GM18861 (cell line): Measurements from ENCODE around the gene HAND2.

Experiments
- ATAC-seq: cut with Tn5 transposase; IDR thresholded peaks from one replicate; pipeline ENCODE4 v1.9.1; 2021; ENCODE audit not compliant: unreplicated experiment

Gene HAND2

DNA sequence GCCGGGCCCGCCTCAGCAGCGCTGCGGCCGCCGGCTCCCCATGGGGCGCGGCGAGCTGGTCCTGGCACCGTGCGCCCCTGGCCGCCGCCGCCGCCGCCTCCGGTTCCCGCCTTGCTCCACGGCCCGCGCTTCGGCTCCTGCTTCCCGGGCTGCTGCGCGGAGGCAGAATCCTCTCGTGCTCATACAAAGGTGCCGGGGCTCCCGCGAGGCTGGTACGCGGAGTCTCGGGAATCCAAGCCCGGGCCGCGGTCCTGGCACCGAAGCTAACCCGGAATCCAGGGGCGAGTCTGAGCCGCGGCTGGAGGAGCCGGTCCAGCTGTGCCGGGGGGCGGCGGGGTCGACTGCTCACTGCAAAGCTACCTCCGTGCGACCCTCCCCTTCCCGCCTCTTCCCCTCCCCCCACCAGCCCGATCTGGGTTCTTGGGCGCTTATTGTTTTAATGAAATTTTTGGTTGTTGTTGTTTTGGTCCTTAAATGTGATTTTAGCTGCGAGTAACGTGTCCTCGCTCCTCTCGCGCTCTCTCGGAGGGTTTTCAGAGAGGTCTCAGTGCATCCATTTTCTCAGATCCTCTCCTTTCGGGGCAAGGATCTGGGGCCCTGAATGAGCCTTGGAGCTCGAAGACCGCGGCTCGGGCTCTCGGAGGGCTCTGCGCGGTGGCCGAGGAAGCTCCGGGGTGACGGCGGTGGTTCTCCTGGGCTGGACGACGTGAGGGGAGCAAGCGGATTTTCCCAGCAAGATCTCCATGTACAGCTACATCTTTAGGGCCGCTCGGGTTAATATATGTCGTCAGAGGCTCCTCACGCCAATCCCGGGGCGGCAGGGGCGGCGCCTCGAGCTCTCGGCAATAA lies at the start of gene HAND2:
TSS of gene HAND2 (minus strand) at position 753 of the 849 bp plus-strand sequence. CDS start 940 bp downstream, outside the sequence.
- no peak for ATAC-seq

DNA sequence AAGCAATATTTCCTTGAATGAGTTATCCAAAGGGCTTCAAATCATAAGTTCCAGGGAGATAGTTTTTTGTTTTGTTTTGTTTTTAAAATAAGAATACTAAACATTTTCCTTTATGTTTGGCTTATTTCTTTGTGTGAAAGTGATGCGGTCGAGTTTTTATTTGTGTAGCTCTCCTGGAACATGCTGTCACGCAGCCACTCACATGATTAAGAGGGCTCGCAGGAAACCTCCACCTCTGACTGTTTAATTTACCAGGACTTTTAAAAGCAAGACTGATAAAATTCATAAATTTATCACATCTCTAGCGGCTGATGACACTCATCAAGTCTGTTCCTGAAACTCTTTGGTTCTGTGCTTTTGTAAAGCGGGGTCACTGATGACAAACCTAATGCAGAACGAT lies 48.9 kb upstream of the HAND2 start:
- ATAC-seq = no peak

DNA sequence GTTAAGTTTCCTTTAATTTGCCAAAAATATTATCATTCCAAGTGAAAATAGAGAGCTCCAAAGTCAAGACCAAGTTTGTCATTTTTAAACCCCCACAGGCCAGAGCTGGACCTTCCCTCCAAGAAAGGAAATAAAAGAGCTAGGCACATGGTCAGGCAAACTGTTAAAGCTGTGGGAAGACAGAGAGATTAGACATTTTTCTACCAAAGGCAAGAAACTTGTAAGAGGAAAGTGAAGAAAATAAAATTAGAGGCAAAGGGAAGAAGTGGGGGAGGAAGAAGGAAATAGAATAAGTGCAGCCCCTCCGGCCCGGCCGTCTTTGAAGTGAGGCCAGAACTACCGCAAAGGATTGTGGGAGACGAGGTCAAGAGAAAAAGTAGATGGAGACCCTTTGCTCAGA lies 47.9 kb upstream of the HAND2 start:
- no peak for ATAC-seq

DNA sequence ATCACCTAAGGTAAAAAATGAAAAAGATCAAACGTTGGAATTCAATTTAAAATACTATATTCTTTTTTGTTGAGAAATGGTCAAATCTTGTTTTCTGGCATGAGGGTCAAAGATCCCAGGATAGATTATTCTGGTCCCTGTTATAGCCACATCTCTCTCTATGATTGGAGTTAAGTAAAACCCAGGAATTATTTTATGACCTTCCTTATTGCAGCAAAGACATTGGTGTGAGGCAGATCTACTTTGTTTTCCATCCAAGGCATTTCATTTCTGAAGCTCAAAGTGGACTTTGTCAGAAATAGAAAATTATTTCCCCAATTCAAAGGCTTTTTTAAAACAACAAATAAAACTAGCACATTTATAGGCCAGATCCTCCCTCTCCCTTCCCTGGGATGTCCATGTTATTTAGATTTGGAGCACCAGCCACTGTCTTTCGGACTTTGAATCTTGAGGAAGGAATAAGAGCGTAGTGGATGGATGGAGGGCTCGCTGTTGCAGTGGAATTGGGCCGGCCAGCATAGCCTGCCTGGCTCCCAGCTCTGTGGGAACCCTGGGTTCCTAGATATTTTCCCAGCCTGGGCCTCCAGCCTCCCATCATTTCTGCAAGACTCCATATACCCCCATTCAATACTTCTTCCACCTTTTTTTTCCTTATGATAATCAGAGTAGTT lies 45.6 kb upstream of the HAND2 start:
- no peak for ATAC-seq

DNA sequence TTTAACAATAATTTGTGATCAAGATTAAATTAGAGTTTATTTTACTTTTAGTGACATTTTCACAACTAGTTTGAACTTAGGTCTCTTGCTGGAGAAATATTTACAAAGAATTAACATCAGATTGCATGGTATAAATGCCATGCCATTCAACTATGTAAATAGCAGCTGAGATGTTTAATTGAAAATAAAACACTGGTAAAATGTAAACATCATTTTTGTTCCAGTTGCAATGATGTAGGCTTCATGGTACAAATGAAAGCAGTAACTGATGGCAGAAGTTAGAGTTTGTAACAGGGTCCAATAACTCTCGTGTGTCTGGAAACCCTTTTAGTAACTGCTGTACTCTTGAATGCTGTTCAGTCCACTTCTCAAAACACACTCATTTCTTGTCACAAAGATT lies 43.7 kb upstream of the HAND2 start:
- ATAC-seq = no peak

DNA sequence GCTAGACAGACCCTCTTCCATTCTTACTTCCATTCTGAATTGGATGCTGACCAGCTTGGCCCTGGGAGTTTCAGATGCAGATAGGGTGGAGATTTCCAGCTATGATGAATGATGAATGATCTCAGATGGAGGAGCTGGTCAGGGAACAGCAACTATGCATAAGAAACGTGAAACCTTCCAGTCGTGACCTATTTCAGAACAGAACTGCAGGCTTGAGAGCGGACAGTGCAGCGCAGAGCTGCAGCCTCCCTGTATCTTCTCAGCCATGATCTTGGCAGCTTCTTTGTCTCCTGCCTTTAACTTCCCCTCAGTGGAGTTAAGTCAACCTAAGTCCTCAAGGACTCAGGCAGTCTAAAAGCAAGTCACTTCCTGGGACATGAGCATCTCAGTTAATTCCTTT lies 43.3 kb upstream of the HAND2 start:
- no peak for ATAC-seq

DNA sequence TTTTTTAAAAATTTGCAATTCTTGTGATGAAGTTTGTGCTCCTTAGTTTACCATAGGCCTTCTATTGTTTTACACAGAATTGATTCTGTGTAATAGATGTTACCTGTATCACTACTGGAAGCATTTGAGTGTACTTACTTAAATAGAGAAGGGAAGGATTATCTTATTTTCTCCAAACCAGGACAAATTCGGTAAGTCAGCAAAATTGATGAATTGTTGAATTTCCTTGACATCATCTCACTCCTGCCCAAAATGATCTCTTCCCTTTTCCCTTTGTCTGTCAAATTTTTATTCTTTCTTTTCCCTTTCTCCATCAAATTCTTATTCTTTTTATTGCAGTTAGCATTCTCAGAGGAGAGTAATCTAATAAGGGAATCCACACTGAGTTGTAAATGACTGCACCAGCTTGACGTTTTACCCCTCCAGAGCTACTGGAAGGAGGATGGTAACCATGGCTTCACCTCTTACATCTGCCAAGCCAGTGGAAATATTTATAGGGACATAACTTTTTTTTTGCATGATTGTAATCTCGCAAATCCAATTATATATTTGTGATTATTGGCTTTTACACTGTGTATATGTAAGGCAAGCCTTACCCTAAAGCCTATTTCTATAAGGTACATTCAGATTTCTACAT lies 42.6 kb upstream of the HAND2 start:
- ATAC-seq = no peak

DNA sequence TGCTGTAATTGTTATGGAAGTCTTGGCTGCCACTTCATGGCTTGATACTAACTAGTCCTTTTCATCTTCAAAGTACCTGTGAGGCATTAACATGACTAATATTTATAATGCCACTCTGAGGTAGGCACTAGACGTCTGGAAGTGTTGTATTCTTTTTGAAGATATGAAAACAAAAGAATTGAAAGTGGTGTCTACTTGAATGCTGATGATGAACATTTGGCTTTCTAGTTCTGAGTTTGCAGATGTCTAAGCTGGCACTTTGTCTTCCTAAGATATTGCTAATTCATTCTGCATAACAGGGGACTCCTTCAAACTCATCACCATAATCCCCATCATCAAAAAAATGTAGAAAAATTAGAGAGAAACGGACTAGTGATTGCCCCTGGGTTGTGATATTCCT lies 41.6 kb upstream of the HAND2 start:
- ATAC-seq = no peak

DNA sequence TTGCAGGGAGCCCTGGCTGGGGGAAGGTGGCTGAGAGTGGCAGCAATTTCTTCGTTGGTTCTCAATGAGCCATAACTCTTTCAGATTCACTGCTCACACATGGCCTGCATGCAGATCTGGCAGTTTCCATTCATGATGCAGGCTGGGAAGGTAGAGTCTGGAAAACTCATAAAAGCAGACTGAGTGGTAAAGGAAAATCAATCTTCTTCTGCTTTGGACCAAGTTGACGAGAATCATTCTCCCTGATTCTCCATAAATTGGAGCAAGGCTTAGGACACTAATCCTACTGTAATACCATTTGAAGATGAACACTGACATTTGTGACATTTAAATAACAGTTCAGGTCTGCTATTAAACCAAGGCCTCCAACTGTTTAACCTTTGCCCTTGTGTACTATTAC lies 35.3 kb upstream of the HAND2 start:
- ATAC-seq = no peak

DNA sequence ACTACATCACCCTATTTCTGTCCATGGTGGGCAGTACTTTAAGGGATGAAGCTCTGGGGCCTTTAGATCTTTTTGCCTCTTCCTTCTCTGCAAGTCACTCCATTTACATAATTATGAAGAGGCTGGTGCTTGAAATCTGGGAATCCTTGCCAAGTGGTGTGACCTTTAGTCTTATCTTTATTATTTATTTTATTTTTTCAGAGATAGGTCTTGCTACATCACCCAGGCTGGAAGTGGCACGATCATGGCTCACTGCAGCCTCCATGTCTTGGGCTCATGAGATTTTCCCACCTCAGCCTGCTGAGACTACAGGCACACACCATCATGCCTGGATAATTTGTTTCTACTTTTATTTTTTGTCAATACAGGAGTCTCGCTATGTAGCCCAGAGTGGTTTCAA lies 34.4 kb upstream of the HAND2 start:
- ATAC-seq = no peak

DNA sequence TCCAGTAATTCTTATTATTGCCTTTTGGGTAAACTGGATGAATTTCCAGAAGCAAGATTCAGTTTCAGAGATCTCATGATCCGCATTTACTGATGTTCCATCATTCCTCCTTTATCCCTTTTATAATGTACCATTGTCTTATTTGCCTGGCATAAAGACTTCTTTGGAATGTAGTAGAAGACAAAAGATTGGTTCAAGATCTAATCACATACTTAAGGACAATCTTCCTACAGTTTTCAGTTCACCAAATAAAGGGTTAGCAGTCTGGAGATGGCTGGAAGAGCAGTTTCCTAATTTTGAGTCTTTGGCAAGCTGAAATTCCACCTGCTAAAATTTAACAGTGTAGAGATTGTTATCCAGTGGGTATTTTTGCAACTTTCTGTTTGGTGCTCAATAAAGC lies 30.9 kb upstream of the HAND2 start:
- ATAC-seq = no peak

DNA sequence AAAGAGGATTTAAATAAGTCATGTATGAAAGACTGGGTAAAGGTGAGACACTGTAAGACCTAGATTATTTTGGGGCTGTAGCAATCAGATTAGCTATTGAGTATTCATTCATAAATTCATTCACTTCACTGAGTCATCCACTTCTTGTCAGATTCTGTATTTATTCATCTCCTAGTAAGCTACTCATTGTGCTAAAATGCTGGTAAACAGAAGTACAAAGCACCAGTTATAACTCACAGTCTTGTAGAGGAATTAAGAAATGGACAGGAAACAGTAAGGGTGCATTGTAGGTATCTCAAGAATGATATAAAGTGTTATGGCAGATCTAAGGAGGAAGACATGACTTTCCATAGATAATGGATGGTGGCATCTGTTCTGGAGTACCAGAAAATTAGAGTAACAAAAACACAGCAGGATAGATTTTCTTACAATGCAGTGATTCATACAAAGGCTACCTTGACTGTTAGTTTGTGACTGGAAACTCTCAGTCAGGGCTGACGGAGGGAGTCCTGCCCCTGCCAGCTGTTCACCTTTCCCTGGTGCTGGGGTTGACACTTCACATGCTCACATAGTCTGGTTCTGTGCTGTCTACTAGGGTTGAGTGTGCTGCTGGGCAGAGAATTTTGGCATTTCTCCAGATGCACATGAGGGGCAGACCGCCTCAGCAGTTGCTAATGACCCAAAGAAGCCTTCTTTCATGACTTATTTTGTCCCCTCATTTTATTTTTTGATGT lies 26.5 kb upstream of the HAND2 start:
- ATAC-seq = no peak

DNA sequence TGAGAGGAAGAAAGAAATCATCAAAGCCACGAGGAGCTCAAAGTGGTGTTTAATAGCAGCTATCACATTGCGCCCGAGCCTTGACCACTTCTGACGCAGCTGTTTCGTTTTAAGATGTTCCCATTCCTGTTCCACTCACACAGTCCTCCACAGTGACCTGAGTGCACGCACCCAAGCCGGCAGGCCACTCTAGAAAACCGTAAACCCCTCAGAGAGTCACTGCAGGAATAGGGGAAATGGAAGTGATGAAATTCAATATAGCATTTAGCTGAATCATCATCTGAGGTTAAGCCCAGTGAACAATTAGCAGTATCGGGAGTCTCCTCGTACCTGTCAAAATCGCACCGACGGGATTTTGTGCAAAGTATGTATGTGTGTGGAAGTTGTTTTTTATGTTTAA lies 17.9 kb upstream of the HAND2 start:
- ATAC-seq = no peak

DNA sequence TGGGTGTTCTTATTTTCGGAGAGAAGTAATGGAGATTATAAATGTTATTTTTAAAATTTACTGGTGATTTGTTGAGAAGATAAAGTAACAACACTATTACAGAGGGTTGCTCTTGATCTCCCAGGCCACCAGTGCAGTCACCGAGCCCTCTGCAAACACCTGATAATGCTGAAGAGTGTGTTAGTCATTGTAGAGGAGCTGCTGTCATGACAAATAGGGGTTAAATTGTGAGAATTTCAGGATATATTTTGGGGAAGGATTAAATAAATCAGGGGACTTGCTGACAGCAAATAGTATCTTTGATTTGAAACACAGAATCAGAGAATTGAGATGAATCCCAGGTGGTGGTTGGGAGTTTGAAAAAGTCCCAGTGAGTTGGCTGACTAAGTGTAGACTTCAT lies 16.7 kb upstream of the HAND2 start:
- no peak for ATAC-seq

DNA sequence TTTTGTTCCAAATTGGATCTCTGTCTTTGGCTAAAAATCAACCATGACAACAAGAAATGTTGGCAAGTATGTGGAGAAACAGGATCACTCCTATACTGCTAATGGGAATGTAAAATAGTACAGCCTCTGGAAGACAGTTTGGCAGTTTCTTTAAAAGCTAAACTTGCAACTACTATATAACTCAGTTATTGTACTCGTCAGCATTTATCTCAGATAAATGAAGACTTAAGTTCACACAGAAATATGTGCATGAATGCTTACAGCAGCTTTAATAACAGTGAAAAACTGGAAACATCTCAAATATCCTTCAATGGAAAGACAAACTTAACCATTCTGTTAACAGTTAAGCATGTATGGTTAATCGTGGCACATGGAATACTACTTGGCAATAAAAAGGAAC lies 15.4 kb upstream of the HAND2 start:
- no peak for ATAC-seq

DNA sequence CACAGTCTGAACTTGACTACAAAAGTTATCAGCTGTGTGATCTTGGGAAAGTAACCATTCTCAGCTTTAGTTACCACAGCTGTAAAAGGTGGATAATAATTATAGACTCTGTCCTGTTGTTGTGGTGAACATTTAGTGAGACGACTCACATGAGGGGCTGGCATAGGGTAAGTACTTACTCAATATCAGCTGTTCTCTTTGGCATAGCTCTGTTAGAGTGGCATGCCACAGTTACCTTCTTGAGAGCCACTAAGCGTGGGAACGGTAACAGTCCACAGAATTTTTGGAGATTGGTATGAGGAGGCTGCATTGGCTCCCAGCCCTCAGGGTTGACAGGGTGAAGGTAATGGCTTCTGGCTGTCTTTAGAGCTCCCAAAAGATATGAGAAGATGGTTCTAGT lies 13.2 kb upstream of the HAND2 start:
- no peak for ATAC-seq

DNA sequence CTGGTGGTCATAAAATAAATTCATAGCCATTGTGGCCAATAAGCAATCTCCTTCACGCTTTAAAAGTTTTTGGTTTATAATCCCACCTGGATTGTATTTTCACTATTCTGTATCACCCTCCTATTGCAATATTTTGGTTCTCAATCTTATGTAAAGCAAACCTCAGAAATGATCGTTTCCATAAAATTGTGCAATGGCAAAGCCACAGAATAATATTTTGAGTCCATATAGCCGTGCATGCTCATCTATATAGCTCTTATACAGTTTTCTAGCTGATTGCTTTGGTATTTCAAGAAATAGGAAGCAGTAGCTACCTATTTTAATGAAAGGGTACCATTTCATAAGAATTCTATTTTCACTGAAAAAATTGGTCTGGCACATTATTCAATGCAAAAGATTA lies 10.0 kb upstream of the HAND2 start:
- no peak for ATAC-seq

DNA sequence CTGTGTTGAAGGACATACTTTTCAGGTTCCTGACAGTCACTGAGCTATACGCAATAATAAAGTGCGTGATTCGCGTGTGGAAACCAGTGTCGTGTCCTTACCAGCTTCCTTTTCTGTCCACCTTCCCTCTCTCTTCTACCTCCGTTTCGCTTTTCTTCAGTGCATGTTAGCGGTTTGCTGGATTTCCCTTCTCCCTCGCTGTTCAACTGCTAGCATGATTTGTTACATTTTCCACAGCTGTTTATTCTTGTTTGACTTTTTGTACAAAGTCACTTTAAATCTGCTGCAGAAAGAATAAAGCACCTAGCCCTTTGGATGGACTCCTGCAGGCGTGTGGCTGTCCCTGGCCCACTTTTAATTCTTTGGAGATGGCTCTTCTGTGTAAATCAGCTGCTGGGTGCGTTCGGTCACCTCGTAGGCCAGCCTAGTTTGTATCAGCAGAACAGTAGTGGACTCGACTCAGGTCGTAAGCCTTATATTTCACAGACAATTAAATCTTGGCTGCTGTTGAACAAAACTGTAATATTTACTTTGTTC lies 8.9 kb upstream of the HAND2 start:
- ATAC-seq = no peak

DNA sequence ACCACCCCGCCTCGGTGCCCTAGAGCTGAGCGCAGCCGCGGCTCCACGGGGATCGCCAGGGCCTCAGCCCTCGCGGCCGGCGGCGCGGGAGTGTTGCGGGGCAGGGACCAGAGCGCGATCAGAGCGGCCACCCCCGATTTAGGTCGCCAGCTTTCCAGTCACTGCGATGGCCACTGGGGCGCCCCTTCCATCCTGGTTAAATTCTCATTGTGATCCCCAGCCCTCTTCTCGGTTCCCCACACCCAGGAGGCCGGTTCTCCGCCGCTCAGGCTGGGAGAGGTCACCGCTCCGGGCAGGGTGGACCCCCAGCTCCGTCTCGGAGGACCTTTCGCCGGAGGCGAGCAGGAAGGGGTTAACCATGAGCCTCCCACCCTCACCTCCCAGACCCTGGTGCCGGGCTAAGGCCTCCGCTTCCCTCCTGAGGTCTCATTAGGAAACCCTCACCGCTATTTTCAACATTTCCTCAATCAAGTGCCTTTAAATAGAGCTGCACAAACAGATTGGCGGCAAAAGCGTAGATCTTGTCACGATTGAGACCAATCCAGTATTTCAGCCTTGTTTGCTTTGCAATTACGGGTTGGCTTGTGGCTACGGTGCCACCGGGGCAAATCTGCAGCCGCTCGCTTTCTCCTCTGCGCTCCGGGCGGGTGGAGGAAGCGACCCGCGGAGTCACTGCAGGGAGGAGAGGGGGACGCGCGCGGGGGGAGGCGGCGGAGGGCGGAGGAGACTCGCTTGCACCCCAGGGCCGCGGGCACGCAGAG lies 8.3 kb upstream of the HAND2 start:
- ATAC-seq = no peak

DNA sequence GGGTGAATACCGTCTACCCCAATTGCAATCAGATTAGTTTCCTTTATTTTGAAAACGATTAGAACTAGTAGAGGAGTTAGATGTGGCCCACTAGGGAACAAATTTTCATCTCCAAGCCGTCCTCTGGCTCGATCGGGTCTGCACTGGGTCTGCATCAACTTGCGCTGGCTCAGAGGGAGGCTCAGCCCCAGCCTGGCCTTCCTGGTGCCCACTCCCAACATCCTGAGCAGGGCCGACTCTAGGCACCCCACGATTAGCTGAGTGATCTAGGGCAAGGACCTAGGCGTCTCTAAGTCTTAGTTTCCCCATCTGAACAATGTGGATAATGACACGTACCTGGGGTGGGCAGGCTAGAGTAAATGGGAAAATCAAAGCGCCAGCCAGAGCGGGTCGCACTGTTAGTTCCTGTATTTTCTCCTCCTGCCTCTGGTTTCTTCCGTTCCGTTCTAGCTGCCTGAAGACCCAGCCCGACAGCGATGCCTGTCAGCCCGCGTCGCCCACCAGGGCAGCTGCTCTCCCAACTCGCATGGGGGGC lies 7.7 kb upstream of the HAND2 start:
- ATAC-seq = no peak
